A549 (cell line): ENCODE measurements around the gene TCF7L1. TPM values are rescaled to one million over a fixed set of nuclear protein-coding genes. Genes with fewer than 3 reads are reported as not detected.

Experiments used
- ATAC-seq, 2 experiments: fragments of 200-7000 bp in 1 of 2; fragments of >200 bp in 1 of 2; cut with Nextera tagmentation in 1 of 2; cut with Tn5 transposase in 1 of 2; 3 replicates each; pipeline versions ENCODE4 v1.8.0 to v1.9.1; 2018 to 2020; ENCODE audit warnings: mild to moderate bottlenecking in 1 of 2, moderate library complexity in 1 of 2
- CTCF ChIA-PET: fragments of 300-600 bp; sonication (Branson Sonifier 250); formaldehyde crosslinking; extraction: SDS; loops from one replicate; lab custom pipeline; 2021; ENCODE audit warnings: antibody characterized with exemption, inconsistent platforms; lab: Yijun Ruan, JAX
- POLR2A ChIA-PET: fragments of 350-600 bp; formaldehyde crosslinking; extraction: SDS; loops from one replicate; lab custom pipeline; 2021; ENCODE audit warnings: antibody characterized with exemption, inconsistent platforms; lab: Yijun Ruan, JAX
- DNase-seq, 2 experiments: peaks; one replicate each; pipeline versions ENCODE4 v3.0.0 to v3.0.0-alpha.2; 2011 to 2016; ENCODE audit warnings: low read depth in 1 of 2, low spot score in 1 of 2
- FAIRE-seq: peaks from 2 replicates; lab custom pipeline; 2011; peaks lifted over from hg19 to GRCh38; lab: Jason Lieb, UNC
- H3K27ac ChIP-seq, 2 experiments: fragments of >200 bp; sonication (Bioruptor Twin); formaldehyde crosslinking; 3 replicates each; pipeline ENCODE4 v1.5.1; 2016 to 2017
- H3K4me1 ChIP-seq: fragments of >200 bp; sonication (Bioruptor Twin); formaldehyde crosslinking; 3 replicates; pipeline ENCODE4 v1.6.1; 2016
- H3K4me2 ChIP-seq: fragments of >200 bp; sonication (Bioruptor Twin); formaldehyde crosslinking; 3 replicates; pipeline ENCODE4 v1.6.1; 2016
- H3K4me3 ChIP-seq: fragments of >200 bp; sonication (Bioruptor Twin); formaldehyde crosslinking; 3 replicates; pipeline ENCODE4 v1.5.1; 2016
- H3K9me3 ChIP-seq: fragments of >200 bp; sonication (Bioruptor Twin); formaldehyde crosslinking; 3 replicates; pipeline ENCODE4 v1.6.1; 2016
- CEBPB ChIP-seq, 2 experiments: fragments of >200 bp in 1 of 2; sonication (Bioruptor Twin) in 1 of 2; formaldehyde crosslinking in 1 of 2; IDR thresholded peaks; 2 replicates each; pipeline ENCODE4 v1.6.1; 2012 to 2016
- E2F6 ChIP-seq: IDR thresholded peaks from 2 replicates; pipeline ENCODE4 v1.6.1; 2012; ENCODE audit warnings: low read depth, borderline replicate concordance
- EHF ChIP-seq: fragments of 250-450 bp; sonication (Bioruptor Pico); IDR thresholded peaks from 2 replicates; pipeline ENCODE4 v1.5.0; 2020; ENCODE audit warnings: mild to moderate bottlenecking
- EHMT2 ChIP-seq: fragments of 200-600 bp; sonication (generic); IDR thresholded peaks from 2 replicates; pipeline ENCODE4 v1.6.1; 2016; ENCODE audit warnings: antibody characterized with exemption, low read depth, mild to moderate bottlenecking, moderate library complexity
- EP300 ChIP-seq, 2 experiments: fragments of >200 bp; sonication (Bioruptor Twin); formaldehyde crosslinking; IDR thresholded peaks; 2 replicates in 1 of 2; 3 replicates in 1 of 2; pipeline ENCODE4 v1.6.1; 2016 to 2017
- HDAC2 ChIP-seq: fragments of 200-600 bp; sonication (generic); IDR thresholded peaks from 2 replicates; pipeline ENCODE4 v1.6.1; 2016
- HES2 ChIP-seq: fragments of >200 bp; sonication (Bioruptor Twin); formaldehyde crosslinking; IDR thresholded peaks from 2 replicates; pipeline ENCODE4 v1.6.1; 2016
- HOXA7 ChIP-seq: fragments of 250-450 bp; sonication (Bioruptor Pico); IDR thresholded peaks from 2 replicates; pipeline ENCODE4 v1.5.0; 2020; ENCODE audit warnings: mild to moderate bottlenecking, moderate library complexity
- HOXB5 ChIP-seq: fragments of 250-450 bp; sonication (Bioruptor Pico); IDR thresholded peaks from 2 replicates; pipeline ENCODE4 v1.5.0; 2020; ENCODE audit warnings: mild to moderate bottlenecking, moderate library complexity
- MAZ ChIP-seq: fragments of 150-350 bp; IDR thresholded peaks from 2 replicates; pipeline ENCODE4 v1.6.1; 2014; ENCODE audit warnings: antibody characterized with exemption, low read depth, low read length, borderline replicate concordance
- PBX3 ChIP-seq: IDR thresholded peaks from 2 replicates; pipeline ENCODE4 v1.6.1; 2012
- POLR2AphosphoS2 ChIP-seq: conservative IDR thresholded peaks from 2 replicates; pipeline ENCODE4 v1.6.1; 2012; ENCODE audit warnings: low read length, improper control_type of control experiment, inconsistent platforms
- REST ChIP-seq: fragments of 200-600 bp; sonication (generic); IDR thresholded peaks from 2 replicates; pipeline ENCODE4 v1.6.1; 2016; ENCODE audit warnings: antibody characterized with exemption, mild to moderate bottlenecking, moderate library complexity
- RNF2 ChIP-seq: fragments of 200-600 bp; sonication (generic); IDR thresholded peaks from 2 replicates; pipeline ENCODE4 v1.6.1; 2016; ENCODE audit warnings: low read depth, mild to moderate bottlenecking, antibody characterized with exemption, moderate library complexity, borderline replicate concordance
- USF2 ChIP-seq: fragments of 450-650 bp; IDR thresholded peaks from 2 replicates; pipeline ENCODE4 v1.6.1; 2014; ENCODE audit warnings: antibody characterized with exemption
- ZSCAN20 ChIP-seq: fragments of 250-450 bp; sonication (Bioruptor Pico); IDR thresholded peaks from 2 replicates; pipeline ENCODE4 v1.8.0; 2022; ENCODE audit warnings: mild to moderate bottlenecking, moderate library complexity
- WGBS: methylation state at CpG from one replicate; pipeline ENCODE4 v1.1.6; 2017; ENCODE audit errors: missing lambda C conversion rate; 5-methylcytosine and 5-hydroxymethylcytosine counted together
- polyA plus RNA-seq, 4 experiments: library from polyadenylated mRNA; depleted of rRNA in 3 of 4; stranded (reverse); fragments of >200 nt; fragmentation: RNase III in 1 of 4; extraction: RNeasy Plus Mini Kit Qiagen cat#74134 plus additional on column Dnase treatment in 1 of 4; gene quantifications; 2 replicates in 3 of 4; 3 replicates in 1 of 4; pipeline ENCODE4 v1.2.3, GENCODE V29; 2011 to 2017

TCF7L1 gene
- polyA plus RNA-seq, 2 of the 4 experiments (the other 2 are of a cell fraction): 0.68 to 4.4 TPM

- Histone ChIP-seq H3K9me3 (no peaks in the 10 kb centered on the region), H3K4me3 (no peak overlapping the region), H3K27ac (no peak overlapping the region), H3K4me2 (no peak overlapping the region), H3K4me1 (peaks cover 12% of the 10 kb centered on the region)
- CTCF ChIA-PET: interaction anchor here (1.4 to 9.4 kb wide), 3 partner anchors 15 to 344 kb away, joined by 3 to 111 read pairs (median 56); no protein-coding TSS in a partner anchor
- WGBS: 73% methylated on average over 6 of the region's 6 CpGs
- ATAC-seq (no peak), FAIRE-seq (no peak), DNase-seq (no peak)
- TF ChIP-seq HOXB5 (CRISPR knock-in tag) (no peak), USF2 (no peak), EHMT2 (no peak), EP300 (IDR thresholded peaks at IDR 0.05) (no peak), ZSCAN20 (no peak), POLR2AphosphoS2 (no peak), HOXA7 (CRISPR knock-in tag) (no peak), RNF2 (no peak), E2F6 (no peak), HES2 (no peak), CEBPB (IDR thresholded peaks at IDR 0.05) (no peak), EHF (CRISPR knock-in tag) (no peak), REST (no peak), PBX3 (no peak)
- POLR2A ChIA-PET: no interaction called here
These were observed 136.8 kb downstream of the TCF7L1 start for GRCh38 chr2:85269959-85270358.

GRCh38 chr2:85272357-85272756, 139.2 kb downstream of the TCF7L1 start:
- CTCF ChIA-PET: interaction anchor here (1.6 to 9.4 kb wide), 4 partner anchors 13 to 206 kb away, joined by 4 to 111 read pairs (median 40); no protein-coding TSS in a partner anchor
- WGBS: 76% methylated on average over 6 of the region's 6 CpGs

More at GRCh38 chr2:85272357-85272756, 139.2 kb downstream of the TCF7L1 start:
- ATAC-seq (no peak), DNase-seq (no peak), FAIRE-seq (no peak)
- Histone ChIP-seq H3K4me1 (peaks cover 13% of the 10 kb centered on the region), H3K4me3 (no peak overlapping the region), H3K27ac (no peak overlapping the region), H3K9me3 (no peaks in the 10 kb centered on the region), H3K4me2 (no peak overlapping the region)
- TF ChIP-seq MAZ (no peak), RNF2 (no peak), HDAC2 (no peak)
- POLR2A ChIA-PET: no interaction called here
